Upper lobe of left lung (tissue), 4 donors: ENCODE measurements around the gene FBXO28.

Experiments used
- CTCF ChIP-seq, 6 experiments: fragments of 450-650 bp in 4 of 6; fragments of 200-600 bp in 2 of 6; sonication (generic) in 2 of 6; IDR thresholded peaks; one replicate each; pipeline ENCODE4 v1.5.1; 2016 to 2019; ENCODE audit warnings: antibody characterized with exemption in 6 of 6
- EP300 ChIP-seq, 4 donors: sonication (generic); formaldehyde crosslinking; IDR thresholded peaks; one replicate each; pipeline ENCODE4 v1.5.1; 2017; ENCODE audit warnings: antibody characterized with exemption in 4 of 4, control low read depth in 2 of 4
- POLR2A ChIP-seq, 4 donors: fragments of 450-650 bp; IDR thresholded peaks; one replicate each; pipeline ENCODE4 v1.5.1; 2016 to 2017; ENCODE audit warnings: antibody characterized with exemption in 4 of 4, mild to moderate bottlenecking in 2 of 4

DNA sequence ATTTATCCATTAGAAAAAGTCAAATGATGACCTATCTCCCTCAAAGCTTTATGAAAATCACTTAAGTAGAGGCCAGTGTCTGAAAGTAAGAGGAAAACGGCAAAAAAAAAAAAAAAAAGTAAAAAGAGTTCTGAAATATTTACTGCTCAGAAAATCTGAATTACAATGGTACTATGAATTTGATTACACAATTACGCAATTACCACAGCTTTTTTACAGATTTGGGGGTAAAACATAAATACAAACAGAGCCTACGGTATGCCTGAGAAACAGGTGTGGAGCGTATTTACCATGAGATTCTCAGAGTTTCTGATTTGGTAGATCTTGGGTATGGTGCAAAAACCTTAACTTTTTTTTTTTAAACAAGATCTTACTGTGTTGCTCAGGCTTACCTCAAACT, 15.9 kb upstream of the FBXO28 start:
- TF ChIP-seq CTCF (IDR thresholded peaks at IDR 0.05) (no peak), EP300 (IDR thresholded peaks at IDR 0.05) (no peak), POLR2A (IDR thresholded peaks at IDR 0.05) (no peak)
